ENCODE results near the gene DISC1. TPM values are rescaled to one million over a fixed set of nuclear protein-coding genes. Genes with fewer than 3 reads are reported as not detected.

Gene DISC1
- total RNA-seq, 2 experiments from 2014 or later, result 17.5 to 18.0 TPM

DNA sequence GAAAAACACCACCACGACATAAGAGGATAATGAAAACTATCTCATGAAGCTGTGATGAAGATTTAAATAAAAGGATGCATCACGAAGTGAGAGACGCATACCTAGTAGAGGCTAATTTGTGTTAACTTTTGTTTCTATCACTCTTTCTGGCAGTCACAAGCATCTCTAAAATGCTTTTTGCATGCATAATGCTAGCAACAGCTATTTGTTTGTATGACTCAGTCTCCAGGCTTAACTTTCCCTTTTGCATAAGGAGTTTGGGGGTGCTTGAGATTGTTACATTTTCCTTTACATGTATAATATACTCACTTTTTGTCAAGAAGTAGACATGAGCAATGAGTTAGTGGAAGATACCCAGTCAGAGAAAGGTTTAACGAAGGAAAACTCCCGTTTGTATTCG, 385.4 kb downstream of the DISC1 start:
- H3K27me3 Mint-ChIP-seq, result no peaks in the 10 kb centered on the region

DNA sequence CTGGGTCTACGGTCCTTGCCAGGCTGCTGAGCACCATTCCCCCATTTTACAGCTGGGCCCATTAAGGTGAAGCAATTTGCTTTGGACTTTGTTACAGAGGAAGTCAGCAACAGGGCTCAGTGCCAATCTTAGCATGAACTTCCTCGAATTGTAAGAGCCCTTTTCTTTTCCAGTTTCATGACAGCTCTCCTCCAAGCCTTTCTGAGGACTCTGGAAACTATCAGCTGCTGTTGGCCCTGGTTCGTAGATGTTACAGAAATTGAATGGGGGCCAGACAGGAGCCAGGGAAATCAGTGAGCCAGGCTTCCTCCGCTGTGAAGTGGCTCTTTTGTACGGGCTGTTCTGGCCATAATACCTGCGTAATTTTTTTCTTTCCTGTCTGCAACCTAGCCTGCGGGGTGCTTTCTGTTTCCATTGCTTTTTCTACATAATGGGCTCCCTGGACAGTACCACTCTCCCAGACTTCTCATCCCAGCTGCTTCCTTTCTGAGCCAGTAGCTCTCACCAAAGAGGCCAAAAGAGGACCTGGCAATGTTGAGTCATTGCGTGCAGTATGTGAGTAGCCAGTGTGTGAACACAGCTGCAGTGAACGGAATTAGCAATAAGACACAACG, 386.3 kb downstream of the DISC1 start:
- Mint-ChIP-seq H3K4me3 (no peak overlapping the region), H3K9me3 (no peaks in the 10 kb centered on the region), H3K4me1 (no peaks in the 10 kb centered on the region), H3K27ac (no peak overlapping the region), H3K36me3 (ENCODE audit: low read depth) (no peaks in the 10 kb centered on the region), H3K27me3 (no peaks in the 10 kb centered on the region)
- POLR2A ChIA-PET, result no interaction called here
- CTCF ChIA-PET, result no interaction called here
- DNase-seq, result no peak

More for the DNA sequence above, 385.4 kb downstream of the DISC1 start:
- ChIA-PET CTCF (no interaction called here), POLR2A (no interaction called here)
- H3K4me1 Mint-ChIP-seq, result no peaks in the 10 kb centered on the region
- no peak for DNase-seq
- H3K9me3 Mint-ChIP-seq, result no peaks in the 10 kb centered on the region
- no peak overlapping the region for H3K4me3 Mint-ChIP-seq
- H3K36me3 Mint-ChIP-seq (ENCODE audit: low read depth), result no peaks in the 10 kb centered on the region
- H3K27ac Mint-ChIP-seq, result no peak overlapping the region

DNA sequence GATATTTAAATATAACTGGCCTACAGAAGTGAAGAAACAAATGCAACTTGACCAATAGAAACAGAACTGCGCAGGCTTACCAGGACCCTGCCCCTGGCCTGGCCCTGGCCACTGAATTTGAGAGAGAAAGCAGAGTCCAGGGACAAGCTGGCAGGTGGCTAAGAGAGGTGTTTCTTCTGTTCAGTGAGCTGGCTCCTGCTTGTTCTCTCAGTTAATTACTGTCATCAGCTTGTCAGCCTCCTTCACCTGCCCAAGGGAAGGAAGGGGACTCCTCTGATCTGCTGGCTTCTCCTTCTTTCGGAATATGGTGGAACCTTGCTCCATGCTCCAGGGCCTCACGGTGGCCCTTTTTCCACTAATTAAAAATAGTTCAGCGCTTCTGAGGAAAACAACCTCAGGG, 388.4 kb downstream of the DISC1 start:
- Mint-ChIP-seq H3K4me1 (no peaks in the 10 kb centered on the region), H3K4me3 (no peak overlapping the region), H3K9me3 (no peaks in the 10 kb centered on the region), H3K27ac (no peak overlapping the region), H3K27me3 (no peaks in the 10 kb centered on the region), H3K36me3 (ENCODE audit: low read depth) (no peaks in the 10 kb centered on the region)
- CTCF ChIA-PET, result no interaction called here
- POLR2A ChIA-PET, result no interaction called here
- no peak for DNase-seq

DNA sequence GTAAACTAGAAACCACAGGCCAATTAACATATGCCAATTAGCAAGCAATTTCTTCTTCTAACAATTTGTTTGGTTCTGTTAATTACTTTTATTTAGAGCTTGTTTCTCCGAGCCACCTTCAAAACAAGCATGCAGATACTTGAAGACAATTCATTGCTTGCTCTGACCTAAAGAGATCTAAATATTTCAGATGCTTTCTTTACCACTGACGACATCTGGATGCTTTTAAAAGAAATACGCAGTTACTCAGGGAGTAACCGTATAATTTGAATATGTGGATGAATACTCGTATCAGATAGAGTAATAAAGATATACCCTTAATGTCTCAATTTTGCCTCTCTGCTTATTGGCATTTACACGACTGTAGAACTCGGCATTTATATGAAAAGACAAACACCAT, 390.0 kb downstream of the DISC1 start:
- no peak for DNase-seq
- no peak overlapping the region for H3K27ac Mint-ChIP-seq
- ChIA-PET CTCF (no interaction called here), POLR2A (no interaction called here)
- no peaks in the 10 kb centered on the region for H3K9me3 Mint-ChIP-seq
- H3K4me1 Mint-ChIP-seq, result no peaks in the 10 kb centered on the region
- H3K36me3 Mint-ChIP-seq (ENCODE audit: low read depth), result no peaks in the 10 kb centered on the region
- no peaks in the 10 kb centered on the region for H3K27me3 Mint-ChIP-seq
- no peak overlapping the region for H3K4me3 Mint-ChIP-seq

DNA sequence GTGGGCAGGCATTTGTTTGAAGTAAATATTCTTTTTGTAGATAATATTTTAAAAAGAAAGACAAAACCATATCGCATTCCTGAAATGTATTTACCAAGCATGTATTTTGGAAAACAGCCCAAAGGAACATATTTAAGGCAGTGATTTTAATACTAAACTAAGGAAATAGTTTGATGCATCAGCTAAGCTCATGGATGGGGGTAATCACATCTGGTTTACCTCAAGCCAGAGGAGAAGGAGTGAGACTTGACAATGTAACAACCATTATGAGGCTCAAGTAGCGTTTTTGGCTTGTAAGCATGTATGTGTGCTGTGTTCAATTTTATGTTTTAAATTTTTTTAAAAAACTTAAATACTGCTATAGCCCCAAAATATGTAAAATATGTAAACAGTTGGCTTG, 390.5 kb downstream of the DISC1 start:
- Mint-ChIP-seq H3K27ac (no peak overlapping the region), H3K9me3 (no peaks in the 10 kb centered on the region), H3K4me1 (no peaks in the 10 kb centered on the region), H3K36me3 (ENCODE audit: low read depth) (no peaks in the 10 kb centered on the region), H3K27me3 (no peaks in the 10 kb centered on the region), H3K4me3 (no peak overlapping the region)
- POLR2A ChIA-PET, result no interaction called here
- DNase-seq, result no peak
- CTCF ChIA-PET, result no interaction called here

DNA sequence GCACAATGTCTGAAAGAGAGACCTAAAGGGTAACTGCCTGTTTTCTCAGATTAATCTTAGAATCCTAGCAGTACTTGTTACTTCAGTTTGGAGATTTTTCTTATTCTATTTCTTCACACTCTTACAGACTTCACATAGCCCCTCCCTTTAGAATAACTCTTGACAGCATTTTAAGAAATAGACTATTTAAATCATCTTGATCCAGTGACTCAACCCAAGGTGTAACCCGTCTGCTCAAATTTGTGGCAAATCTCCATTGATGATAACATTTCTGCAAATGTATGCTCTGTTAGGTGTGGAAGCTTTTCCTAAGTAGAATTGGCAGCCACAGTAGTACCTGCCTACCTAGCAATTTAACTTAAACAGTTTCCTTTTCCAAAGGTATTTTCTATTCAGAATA, 391.2 kb downstream of the DISC1 start:
- DNase-seq, result no peak
- CTCF ChIA-PET, result no interaction called here
- H3K27ac Mint-ChIP-seq, result no peak overlapping the region
- no peaks in the 10 kb centered on the region for H3K4me1 Mint-ChIP-seq
- H3K9me3 Mint-ChIP-seq, result no peaks in the 10 kb centered on the region
- POLR2A ChIA-PET, result no interaction called here
- no peaks in the 10 kb centered on the region for H3K36me3 Mint-ChIP-seq (ENCODE audit: low read depth)
- H3K27me3 Mint-ChIP-seq, result no peaks in the 10 kb centered on the region
- no peak overlapping the region for H3K4me3 Mint-ChIP-seq

DNA sequence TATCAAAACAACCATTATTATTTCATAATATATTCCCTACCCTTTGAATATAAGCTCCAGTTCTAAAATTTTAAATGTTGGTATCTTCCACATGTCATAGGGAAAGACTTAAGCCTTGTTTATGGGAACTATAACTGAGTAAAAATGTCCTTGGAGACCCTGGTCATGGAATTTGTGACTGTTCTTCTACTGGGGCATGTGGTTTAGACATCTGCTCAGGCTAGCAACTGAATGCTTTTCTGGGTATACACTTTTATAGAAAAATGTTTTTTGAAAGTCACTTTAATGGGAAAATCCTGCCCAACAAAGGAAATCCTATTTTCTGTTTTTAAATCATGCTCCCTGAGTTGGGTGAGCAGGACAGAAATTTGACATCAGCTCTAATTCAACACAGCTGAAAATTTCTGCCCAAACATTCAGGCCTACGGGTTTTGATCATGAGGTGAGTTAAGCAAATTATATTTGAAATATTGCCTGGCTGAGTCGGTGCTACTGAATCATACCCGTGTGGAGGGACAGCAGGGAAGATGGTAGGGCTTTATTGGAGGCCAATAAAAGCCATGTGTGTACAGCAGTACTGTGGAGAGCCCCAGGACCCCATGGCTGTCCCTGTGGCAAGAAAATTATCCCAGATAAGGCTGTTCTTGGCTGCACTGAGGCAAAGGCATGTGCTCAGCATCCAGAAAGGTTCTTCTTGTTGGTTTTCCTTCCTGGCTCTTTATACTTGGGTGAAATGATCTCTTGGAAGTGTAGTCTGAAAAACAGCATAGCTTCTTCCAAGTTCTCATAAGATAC, 391.8 kb downstream of the DISC1 start:
- Mint-ChIP-seq H3K27ac (no peak overlapping the region), H3K27me3 (no peaks in the 10 kb centered on the region), H3K36me3 (ENCODE audit: low read depth) (no peaks in the 10 kb centered on the region), H3K4me1 (no peaks in the 10 kb centered on the region), H3K4me3 (no peak overlapping the region), H3K9me3 (no peaks in the 10 kb centered on the region)
- ChIA-PET CTCF (no interaction called here), POLR2A (no interaction called here)
- DNase-seq, result no peak

DNA sequence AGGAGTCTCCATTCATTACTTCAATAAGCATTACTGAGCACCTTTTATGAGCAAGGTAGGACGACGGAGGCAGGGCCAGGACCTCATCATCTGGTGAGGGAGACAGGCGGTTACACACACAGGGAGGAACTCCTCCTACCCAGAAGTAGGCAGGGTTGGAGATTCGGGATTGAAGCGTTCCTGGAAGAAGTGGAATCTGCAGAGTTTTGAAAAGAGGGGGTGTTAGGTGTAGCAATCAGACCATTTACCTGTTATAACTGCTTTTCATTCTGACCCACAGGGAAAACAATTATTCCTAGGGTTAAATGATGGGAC, 392.4 kb downstream of the DISC1 start:
- no peak overlapping the region for H3K4me3 Mint-ChIP-seq
- no peaks in the 10 kb centered on the region for H3K36me3 Mint-ChIP-seq (ENCODE audit: low read depth)
- no peaks in the 10 kb centered on the region for H3K4me1 Mint-ChIP-seq
- no peak overlapping the region for H3K27ac Mint-ChIP-seq
- no peaks in the 10 kb centered on the region for H3K27me3 Mint-ChIP-seq
- POLR2A ChIA-PET, result no interaction called here
- CTCF ChIA-PET, result no interaction called here
- DNase-seq, result no peak
- no peaks in the 10 kb centered on the region for H3K9me3 Mint-ChIP-seq

DNA sequence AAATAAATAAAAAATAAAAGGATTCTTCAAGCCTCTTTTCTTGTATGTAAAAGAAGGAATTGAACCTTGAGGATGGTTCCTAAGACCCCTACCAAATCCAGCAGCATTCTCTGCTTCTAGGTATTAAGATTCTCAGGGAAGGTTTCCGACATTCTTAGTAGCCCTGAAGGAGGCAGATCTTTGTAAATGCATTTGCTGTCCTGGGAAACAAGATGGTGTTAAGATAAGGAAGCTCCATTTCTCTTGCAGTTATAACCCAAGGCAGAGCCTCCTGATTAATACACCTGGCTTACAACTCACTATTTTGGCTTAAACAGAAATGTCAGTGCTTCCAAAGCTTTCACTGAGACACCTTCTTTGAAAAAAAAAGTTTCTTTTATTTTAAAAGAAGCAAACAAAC, 393.8 kb downstream of the DISC1 start:
- no peak for DNase-seq
- Mint-ChIP-seq H3K27me3 (no peaks in the 10 kb centered on the region), H3K4me3 (no peak overlapping the region), H3K4me1 (no peaks in the 10 kb centered on the region), H3K27ac (no peak overlapping the region), H3K36me3 (ENCODE audit: low read depth) (no peaks in the 10 kb centered on the region), H3K9me3 (no peaks in the 10 kb centered on the region)
- ChIA-PET POLR2A (no interaction called here), CTCF (no interaction called here)

DNA sequence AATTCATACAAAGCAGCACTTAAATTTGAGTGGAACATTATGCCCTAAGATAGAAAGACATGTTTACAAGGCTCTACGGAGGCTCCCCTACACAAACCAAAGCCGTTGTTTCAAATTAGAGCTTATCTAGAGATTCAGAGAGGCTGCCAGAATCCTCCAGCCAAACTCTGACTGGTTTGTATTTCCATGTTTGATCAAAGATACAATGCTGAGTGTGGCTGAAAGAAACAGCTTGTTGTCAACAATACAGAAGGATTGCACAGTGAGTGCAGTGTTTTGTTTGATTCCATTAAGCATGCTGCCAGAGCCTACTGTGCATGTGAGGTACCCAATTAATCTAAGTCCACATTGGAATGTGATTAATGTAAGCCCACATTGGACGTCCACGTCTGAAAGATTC, 402.7 kb downstream of the DISC1 start:
- H3K9me3 Mint-ChIP-seq, result no peaks in the 10 kb centered on the region
- DNase-seq, result no peak
- no peaks in the 10 kb centered on the region for H3K27me3 Mint-ChIP-seq
- ChIA-PET CTCF (no interaction called here), POLR2A (no interaction called here)
- peaks cover 2% of the 10 kb centered on the region for H3K36me3 Mint-ChIP-seq (ENCODE audit: low read depth)
- no peak overlapping the region for H3K4me3 Mint-ChIP-seq
- no peaks in the 10 kb centered on the region for H3K4me1 Mint-ChIP-seq
- H3K27ac Mint-ChIP-seq, result no peak overlapping the region

DNA sequence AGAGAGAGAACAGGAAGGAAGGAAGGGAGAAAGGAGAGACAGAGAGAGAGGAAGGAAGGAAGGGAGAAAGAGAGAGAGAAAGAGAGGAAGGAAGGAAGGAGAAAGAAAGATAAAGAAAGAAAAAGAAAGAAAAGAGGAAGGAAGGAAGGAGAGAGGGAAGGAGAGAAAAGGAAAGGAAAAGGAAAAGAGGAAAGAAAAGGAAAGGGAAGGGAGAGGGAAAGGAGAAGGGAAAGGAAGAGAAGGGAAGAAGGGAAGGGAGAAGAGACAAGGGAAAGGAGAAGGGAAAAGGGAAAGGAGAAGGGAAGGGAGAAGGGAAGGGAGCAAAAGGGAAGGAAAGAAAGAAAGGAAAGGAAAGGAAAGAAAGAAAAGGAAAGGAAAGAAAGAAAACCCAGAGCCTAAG, 404.6 kb downstream of the DISC1 start:
- POLR2A ChIA-PET, result no interaction called here
- Mint-ChIP-seq H3K36me3 (ENCODE audit: low read depth) (peaks cover 2% of the 10 kb centered on the region), H3K4me1 (no peaks in the 10 kb centered on the region), H3K4me3 (no peak overlapping the region), H3K27ac (no peak overlapping the region), H3K27me3 (no peaks in the 10 kb centered on the region), H3K9me3 (no peaks in the 10 kb centered on the region)
- CTCF ChIA-PET, result no interaction called here
- no peak for DNase-seq

DNA sequence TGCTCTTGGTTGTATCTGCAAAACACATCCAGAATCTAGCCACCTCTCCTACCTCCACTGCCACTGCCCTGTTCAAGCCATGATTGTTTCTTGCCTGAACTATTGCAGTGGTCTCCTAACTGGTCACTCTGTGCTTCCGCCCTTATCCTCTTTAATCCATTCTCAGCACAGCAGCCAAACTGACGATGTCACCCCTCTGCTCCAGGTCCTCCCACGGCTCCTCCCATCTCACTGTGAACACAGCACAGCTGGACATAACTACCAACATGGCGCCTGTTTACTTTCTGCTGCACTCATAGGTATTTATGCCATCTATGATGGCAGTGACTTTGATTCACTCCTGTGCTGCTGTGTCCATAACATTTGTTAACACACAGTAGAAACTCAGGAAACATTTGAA, 406.7 kb downstream of the DISC1 start:
- Mint-ChIP-seq H3K27ac (no peak overlapping the region), H3K36me3 (ENCODE audit: low read depth) (peaks cover 2% of the 10 kb centered on the region), H3K27me3 (no peaks in the 10 kb centered on the region), H3K4me3 (no peak overlapping the region), H3K9me3 (no peaks in the 10 kb centered on the region), H3K4me1 (no peaks in the 10 kb centered on the region)
- no peak for DNase-seq
- ChIA-PET CTCF (no interaction called here), POLR2A (no interaction called here)

DNA sequence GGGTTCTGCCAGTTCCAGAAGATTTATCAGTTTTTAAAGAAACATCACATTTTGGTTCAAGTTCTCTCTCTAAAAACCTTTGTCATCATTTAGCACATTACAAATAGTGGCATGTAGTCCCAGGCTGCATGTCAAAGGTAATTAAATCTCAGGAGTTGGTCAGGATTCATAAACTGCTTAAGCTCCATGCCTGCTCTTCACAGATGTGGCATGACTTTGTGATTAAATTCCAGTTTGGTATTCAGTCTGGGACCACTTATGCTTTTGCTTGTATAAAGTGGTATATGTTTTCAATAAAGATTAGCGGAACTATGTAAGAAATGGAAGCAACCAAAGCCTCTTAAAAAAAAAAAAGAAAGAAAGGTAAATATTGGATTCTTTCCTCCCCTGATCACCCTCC, 408.0 kb downstream of the DISC1 start:
- H3K4me3 Mint-ChIP-seq, result no peak overlapping the region
- CTCF ChIA-PET, result no interaction called here
- POLR2A ChIA-PET, result no interaction called here
- peaks cover 2% of the 10 kb centered on the region for H3K36me3 Mint-ChIP-seq (ENCODE audit: low read depth)
- no peak for DNase-seq
- no peaks in the 10 kb centered on the region for H3K4me1 Mint-ChIP-seq
- H3K9me3 Mint-ChIP-seq, result no peaks in the 10 kb centered on the region
- H3K27ac Mint-ChIP-seq, result no peak overlapping the region
- no peaks in the 10 kb centered on the region for H3K27me3 Mint-ChIP-seq

DNA sequence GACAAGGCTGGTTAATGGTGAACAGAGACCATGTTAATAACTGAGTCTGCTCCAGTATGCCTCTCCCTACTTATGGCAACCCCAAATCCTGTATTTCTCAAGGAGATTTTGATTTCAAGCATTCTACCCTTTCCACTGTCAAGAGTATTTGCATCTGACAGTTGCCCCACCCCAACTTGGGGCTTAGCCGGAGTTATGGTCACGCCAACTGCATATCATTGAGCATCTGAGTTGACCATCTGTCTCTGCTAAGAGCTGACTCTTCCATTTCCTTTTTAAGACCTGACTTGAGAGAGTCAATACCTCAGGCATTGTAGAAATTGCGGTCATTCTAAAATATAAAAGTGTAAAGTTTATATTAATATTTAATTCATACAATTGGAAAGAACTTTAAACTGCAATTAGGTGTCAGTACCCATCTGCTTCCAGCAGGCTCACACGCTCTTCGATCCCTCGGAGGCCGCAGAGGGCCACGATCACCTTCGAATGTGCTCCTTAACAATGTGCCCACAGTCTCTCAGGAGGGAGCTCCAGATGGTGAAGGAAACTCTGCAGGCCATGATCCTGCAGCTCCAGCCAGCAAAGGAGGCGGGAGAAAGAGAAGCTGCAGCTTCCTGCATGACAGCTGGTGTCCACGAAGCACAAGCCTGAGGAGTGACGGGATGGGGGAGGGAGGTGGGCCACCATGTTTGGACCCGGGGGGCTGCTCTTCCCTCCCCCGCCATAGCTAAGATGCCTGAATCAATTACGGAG, 409.8 kb downstream of the DISC1 start:
- no peak overlapping the region for H3K4me3 Mint-ChIP-seq
- CTCF ChIA-PET, result no interaction called here
- H3K9me3 Mint-ChIP-seq, result no peaks in the 10 kb centered on the region

More for the DNA sequence above, 409.8 kb downstream of the DISC1 start:
- Mint-ChIP-seq H3K36me3 (ENCODE audit: low read depth) (peaks cover 2% of the 10 kb centered on the region), H3K27ac (no peak overlapping the region), H3K27me3 (no peaks in the 10 kb centered on the region), H3K4me1 (no peaks in the 10 kb centered on the region)
- POLR2A ChIA-PET, result no interaction called here
- no peak for DNase-seq

Measured in activated CD4-positive, alpha-beta memory T cell treated with anti-CD3 and anti-CD28 coated beads, Interleukin-2, amount 10 ng/mL, durations not matched to agents 7 days and 5 days (primary cell).